ENCODE measurements around the gene SIGLEC8.
"Not testable (repeated sequence)": the region's sequence is repeated elsewhere in the genome, so short reads cannot be mapped to it uniquely, and the experiment has no call there.

DNA sequence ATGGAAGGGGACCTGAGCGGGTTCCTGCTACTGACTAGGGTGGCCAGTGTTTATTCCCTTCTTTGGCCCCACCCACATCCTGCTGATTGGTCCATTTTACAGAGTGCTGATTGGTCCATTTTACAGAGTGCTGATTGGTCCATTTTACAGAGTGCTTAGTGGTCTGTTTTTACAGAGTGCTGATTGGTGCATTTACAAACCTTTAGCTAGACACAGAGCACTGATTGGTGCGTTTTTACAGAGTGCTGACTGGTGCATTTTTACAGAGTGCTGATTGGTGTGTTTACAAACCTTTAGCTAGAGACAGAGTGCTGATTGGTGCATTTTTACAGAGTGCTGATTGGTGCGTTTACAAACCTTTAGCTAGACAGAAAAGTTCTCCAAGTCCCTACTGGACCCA is 10.7 kb downstream of the SIGLEC8 start:
- not testable (repeated sequence) for TF ChIP-seq FOSL1 (IDR thresholded peaks at IDR 0.05; ENCODE audit: insufficient read depth, low read depth, low read length); MAFK (IDR thresholded peaks at IDR 0.05; ENCODE audit: low read depth, low read length); RXRA (IDR thresholded peaks at IDR 0.05; ENCODE audit: insufficient read depth, low read depth, low read length); RAD21 (IDR thresholded peaks at IDR 0.05 in 1 of 2, conservative IDR thresholded peaks at IDR 0.05 in 1 of 2; ENCODE audit: low read depth in 2 of 2, low read length in 2 of 2); CTCF (IDR thresholded peaks at IDR 0.05; ENCODE audit: control extremely low read depth in 1 of 3, insufficient read depth in 1 of 3, low read depth in 1 of 3, low read length in 3 of 3); POLR2A (IDR thresholded peaks at IDR 0.05; ENCODE audit: control extremely low read depth in 1 of 2, low read depth in 2 of 2, low read length in 2 of 2); EZH2 (IDR thresholded peaks at IDR 0.05; ENCODE audit: low read depth, low read length, severe bottlenecking); SIN3A (conservative IDR thresholded peaks at IDR 0.05 in 1 of 2, IDR thresholded peaks at IDR 0.05 in 1 of 2; ENCODE audit: low read depth in 1 of 2, low read length in 2 of 2); POLR2AphosphoS5 (IDR thresholded peaks at IDR 0.05; ENCODE audit: low read depth, low read length); RFX5 (IDR thresholded peaks at IDR 0.05; ENCODE audit: borderline replicate concordance, low read depth, low read length)
- TF ChIP-seq, protein P1, sequence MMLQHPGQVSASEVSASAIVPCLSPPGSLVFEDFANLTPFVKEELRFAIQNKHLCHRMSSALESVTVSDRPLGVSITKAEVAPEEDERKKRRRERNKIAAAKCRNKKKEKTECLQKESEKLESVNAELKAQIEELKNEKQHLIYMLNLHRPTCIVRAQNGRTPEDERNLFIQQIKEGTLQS (IDR thresholded peaks at IDR 0.05; ENCODE audit: insufficient read depth, low read depth, low read length) = not testable (repeated sequence)

Measured in H1 (cell line).